K562 (cell line): ENCODE results near the gene SYNPR. TPM values are rescaled to one million over a fixed set of nuclear protein-coding genes. Genes with fewer than 3 reads are reported as not detected.

Source experiments
- CC2D1A ChIP-seq: fragments of 450-650 bp; IDR thresholded peaks from 2 replicates; pipeline ENCODE4 v1.6.1; 2017; ENCODE audit warnings: mild to moderate bottlenecking
- ELK3 ChIP-seq: fragments of 450-650 bp; formaldehyde crosslinking; IDR thresholded peaks from 2 replicates; pipeline ENCODE4 v1.4.0; 2020; ENCODE audit warnings: mild to moderate bottlenecking
- MGA ChIP-seq: fragments of 450-650 bp; IDR thresholded peaks from 2 replicates; pipeline ENCODE4 v1.6.1; 2016; ENCODE audit warnings: mild to moderate bottlenecking, moderate library complexity
- MTA3 ChIP-seq: fragments of 450-650 bp; formaldehyde crosslinking; IDR thresholded peaks from 2 replicates; pipeline ENCODE4 v1.6.1; 2017; ENCODE audit warnings: mild to moderate bottlenecking, borderline replicate concordance
- OTX1 ChIP-seq: fragments of 450-650 bp; formaldehyde crosslinking; IDR thresholded peaks from 2 replicates; pipeline ENCODE4 v1.4.0; 2022; ENCODE audit warnings: mild to moderate bottlenecking
- PPARD ChIP-seq: fragments of 250-450 bp; sonication (Bioruptor Pico); IDR thresholded peaks from 2 replicates; pipeline ENCODE4 v1.8.0; 2022; ENCODE audit warnings: inconsistent platforms, mild to moderate bottlenecking, moderate library complexity
- RBM15 ChIP-seq: fragments of 200-400 bp; formaldehyde crosslinking; IDR thresholded peaks from 2 replicates; pipeline ENCODE4 v1.6.1; 2018; ENCODE audit warnings: mild to moderate bottlenecking, low read length, moderate library complexity; ENCODE audit not compliant: insufficient read depth
- SIX5 ChIP-seq, 2 experiments: IDR thresholded peaks; 2 replicates each; pipeline ENCODE4 v1.6.1; 2011; ENCODE audit warnings: low read length in 2 of 2, borderline replicate concordance in 1 of 2, low read depth in 1 of 2, mild to moderate bottlenecking in 1 of 2, moderate library complexity in 1 of 2; ENCODE audit not compliant: insufficient read depth in 1 of 2
- SMAD1 ChIP-seq: fragments of 150-350 bp; IDR thresholded peaks from 2 replicates; pipeline ENCODE4 v1.6.1; 2014; ENCODE audit warnings: low read length, low read depth; ENCODE audit not compliant: partially characterized antibody
- ZNF263 ChIP-seq: sonication (generic); formaldehyde crosslinking; IDR thresholded peaks from 2 replicates; pipeline ENCODE4 v1.8.0; 2022; ENCODE audit warnings: mild to moderate bottlenecking, missing genetic modification reagents, borderline replicate concordance
- polyA plus RNA-seq, 8 experiments: library from polyadenylated mRNA; depleted of rRNA in 4 of 8; stranded (reverse) in 5 of 8; unstranded in 3 of 8; fragments of >200 nt; fragmentation: Nextera tagmentation in 2 of 8; fragmentation: Illumina TruSeq in 1 of 8; extraction: Ambion mirVana in 2 of 8; extraction: Trizol in 1 of 8; gene quantifications; 2 replicates each; pipeline versions ENCODE4 v1.2.1 to v1.2.3, GENCODE V29; 2011 to 2014; ENCODE audit warnings: inconsistent platforms in 1 of 8, missing spikeins in 1 of 8
- total RNA-seq, 7 experiments: library from RNA; depleted of rRNA in 6 of 7; stranded (reverse); fragments of >200 nt in 6 of 7; fragmentation: Illumina TruSeq in 2 of 7; extraction: Trizol in 2 of 7; gene quantifications; 2 replicates each; pipeline versions ENCODE4 v1.2.1 to v1.2.3, GENCODE V29; 2011 to 2021; ENCODE audit warnings: low replicate concordance in 1 of 7
- TF ChIP-seq, protein P1 (sequence below): sonication (generic); formaldehyde crosslinking; IDR thresholded peaks from 2 replicates; pipeline ENCODE4 v1.8.1; 2023; ENCODE audit warnings: missing genetic modification reagents, mild to moderate bottlenecking, borderline replicate concordance

The SYNPR gene
- total and polyA plus RNA-seq, 9 of the 15 experiments (the other 6 are each of a cell fraction or from before 2014, with no cell fraction given), result not detected

GRCh38 chr3:63609408-63609807, 331.3 kb downstream of the SYNPR start (continued):
- TF ChIP-seq MGA, result no peak
- TF ChIP-seq ZNF263 (CRISPR knock-in tag), result no peak
- TF ChIP-seq RBM15, result no peak
- no peak for TF ChIP-seq PPARD (CRISPR knock-in tag)
- no peak for TF ChIP-seq SMAD1
- TF ChIP-seq CC2D1A, result no peak
- TF ChIP-seq, protein P1, sequence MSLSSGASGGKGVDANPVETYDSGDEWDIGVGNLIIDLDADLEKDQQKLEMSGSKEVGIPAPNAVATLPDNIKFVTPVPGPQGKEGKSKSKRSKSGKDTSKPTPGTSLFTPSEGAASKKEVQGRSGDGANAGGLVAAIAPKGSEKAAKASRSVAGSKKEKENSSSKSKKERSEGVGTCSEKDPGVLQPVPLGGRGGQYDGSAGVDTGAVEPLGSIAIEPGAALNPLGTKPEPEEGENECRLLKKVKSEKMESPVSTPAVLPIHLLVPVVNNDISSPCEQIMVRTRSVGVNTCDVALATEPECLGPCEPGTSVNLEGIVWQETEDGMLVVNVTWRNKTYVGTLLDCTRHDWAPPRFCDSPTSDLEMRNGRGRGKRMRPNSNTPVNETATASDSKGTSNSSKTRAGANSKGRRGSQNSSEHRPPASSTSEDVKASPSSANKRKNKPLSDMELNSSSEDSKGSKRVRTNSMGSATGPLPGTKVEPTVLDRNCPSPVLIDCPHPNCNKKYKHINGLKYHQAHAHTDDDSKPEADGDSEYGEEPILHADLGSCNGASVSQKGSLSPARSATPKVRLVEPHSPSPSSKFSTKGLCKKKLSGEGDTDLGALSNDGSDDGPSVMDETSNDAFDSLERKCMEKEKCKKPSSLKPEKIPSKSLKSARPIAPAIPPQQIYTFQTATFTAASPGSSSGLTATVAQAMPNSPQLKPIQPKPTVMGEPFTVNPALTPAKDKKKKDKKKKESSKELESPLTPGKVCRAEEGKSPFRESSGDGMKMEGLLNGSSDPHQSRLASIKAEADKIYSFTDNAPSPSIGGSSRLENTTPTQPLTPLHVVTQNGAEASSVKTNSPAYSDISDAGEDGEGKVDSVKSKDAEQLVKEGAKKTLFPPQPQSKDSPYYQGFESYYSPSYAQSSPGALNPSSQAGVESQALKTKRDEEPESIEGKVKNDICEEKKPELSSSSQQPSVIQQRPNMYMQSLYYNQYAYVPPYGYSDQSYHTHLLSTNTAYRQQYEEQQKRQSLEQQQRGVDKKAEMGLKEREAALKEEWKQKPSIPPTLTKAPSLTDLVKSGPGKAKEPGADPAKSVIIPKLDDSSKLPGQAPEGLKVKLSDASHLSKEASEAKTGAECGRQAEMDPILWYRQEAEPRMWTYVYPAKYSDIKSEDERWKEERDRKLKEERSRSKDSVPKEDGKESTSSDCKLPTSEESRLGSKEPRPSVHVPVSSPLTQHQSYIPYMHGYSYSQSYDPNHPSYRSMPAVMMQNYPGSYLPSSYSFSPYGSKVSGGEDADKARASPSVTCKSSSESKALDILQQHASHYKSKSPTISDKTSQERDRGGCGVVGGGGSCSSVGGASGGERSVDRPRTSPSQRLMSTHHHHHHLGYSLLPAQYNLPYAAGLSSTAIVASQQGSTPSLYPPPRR (CRISPR knock-in tag), result no peak
- no peak for TF ChIP-seq MTA3
- no peak for TF ChIP-seq SIX5 (IDR thresholded peaks at IDR 0.05; ENCODE audit: borderline replicate concordance in 1 of 2, insufficient read depth in 1 of 2, low read depth in 1 of 2, low read length in 2 of 2)
- no peak for TF ChIP-seq ELK3 (CRISPR knock-in tag)
- TF ChIP-seq OTX1 (CRISPR knock-in tag), result no peak
